C4-2B (cell line): Measurements from ENCODE around the gene CTNNA3.

Experiments used
- ZFX ChIP-seq: fragments of 450-650 bp; IDR thresholded peaks from 2 replicates; pipeline ENCODE4 v1.6.1; 2017
- TF ChIP-seq, protein P1 (sequence below): fragments of 450-650 bp; conservative IDR thresholded peaks from 2 replicates; pipeline ENCODE4 v1.5.1; 2017; ENCODE audit warnings: mild to moderate bottlenecking

DNA sequence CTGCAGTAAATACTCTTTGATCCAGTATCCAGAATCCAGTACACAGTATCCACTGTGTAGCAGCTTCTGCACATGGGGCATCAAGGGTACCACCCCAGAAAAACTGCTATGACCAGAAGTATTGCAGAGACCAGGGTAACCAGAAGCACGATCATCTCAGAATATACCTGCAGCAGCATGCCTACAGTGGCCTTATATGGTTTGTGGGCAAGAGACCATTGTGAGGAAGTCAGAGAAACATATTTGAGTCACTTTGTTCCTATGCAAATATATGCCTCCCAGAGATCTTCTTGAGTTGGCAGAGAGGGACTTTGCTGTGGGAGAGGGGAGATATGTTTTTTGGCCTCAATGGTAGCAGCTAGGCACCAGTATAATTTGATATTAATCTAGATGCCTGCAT is 976.5 kb downstream of the CTNNA3 start:
- TF ChIP-seq, protein P1, sequence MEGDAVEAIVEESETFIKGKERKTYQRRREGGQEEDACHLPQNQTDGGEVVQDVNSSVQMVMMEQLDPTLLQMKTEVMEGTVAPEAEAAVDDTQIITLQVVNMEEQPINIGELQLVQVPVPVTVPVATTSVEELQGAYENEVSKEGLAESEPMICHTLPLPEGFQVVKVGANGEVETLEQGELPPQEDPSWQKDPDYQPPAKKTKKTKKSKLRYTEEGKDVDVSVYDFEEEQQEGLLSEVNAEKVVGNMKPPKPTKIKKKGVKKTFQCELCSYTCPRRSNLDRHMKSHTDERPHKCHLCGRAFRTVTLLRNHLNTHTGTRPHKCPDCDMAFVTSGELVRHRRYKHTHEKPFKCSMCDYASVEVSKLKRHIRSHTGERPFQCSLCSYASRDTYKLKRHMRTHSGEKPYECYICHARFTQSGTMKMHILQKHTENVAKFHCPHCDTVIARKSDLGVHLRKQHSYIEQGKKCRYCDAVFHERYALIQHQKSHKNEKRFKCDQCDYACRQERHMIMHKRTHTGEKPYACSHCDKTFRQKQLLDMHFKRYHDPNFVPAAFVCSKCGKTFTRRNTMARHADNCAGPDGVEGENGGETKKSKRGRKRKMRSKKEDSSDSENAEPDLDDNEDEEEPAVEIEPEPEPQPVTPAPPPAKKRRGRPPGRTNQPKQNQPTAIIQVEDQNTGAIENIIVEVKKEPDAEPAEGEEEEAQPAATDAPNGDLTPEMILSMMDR: no peak
- TF ChIP-seq ZFX: no peak
